Ishikawa (cell line): ENCODE results near the gene G0S2.

Experiments used
- CEBPB ChIP-seq: IDR thresholded peaks from 2 replicates; pipeline ENCODE4 v1.6.1; 2012
- CREB1 ChIP-seq: IDR thresholded peaks from 2 replicates; pipeline ENCODE4 v1.6.1; 2012; ENCODE audit warnings: low read depth
- EGR1 ChIP-seq: IDR thresholded peaks from 2 replicates; pipeline ENCODE4 v1.6.1; 2012
- EP300 ChIP-seq: IDR thresholded peaks from 2 replicates; pipeline ENCODE4 v1.6.1; 2012; ENCODE audit warnings: borderline replicate concordance
- FOXM1 ChIP-seq: IDR thresholded peaks from 2 replicates; pipeline ENCODE4 v1.6.1; 2012; ENCODE audit warnings: low read depth, borderline replicate concordance
- MAX ChIP-seq: IDR thresholded peaks from 2 replicates; pipeline ENCODE4 v1.6.1; 2012
- NFIC ChIP-seq: IDR thresholded peaks from 2 replicates; pipeline ENCODE4 v1.6.1; 2012
- RAD21 ChIP-seq: IDR thresholded peaks from 2 replicates; pipeline ENCODE4 v1.6.1; 2012; ENCODE audit warnings: low read depth
- REST ChIP-seq: IDR thresholded peaks from 2 replicates; pipeline ENCODE4 v1.6.1; 2012; ENCODE audit warnings: low read depth, mild to moderate bottlenecking
- TAF1 ChIP-seq: IDR thresholded peaks from 2 replicates; pipeline ENCODE4 v1.6.1; 2012; ENCODE audit warnings: low read depth, mild to moderate bottlenecking
- TCF12 ChIP-seq: IDR thresholded peaks from 2 replicates; pipeline ENCODE4 v1.6.1; 2012; ENCODE audit warnings: low read depth
- TEAD4 ChIP-seq: IDR thresholded peaks from 2 replicates; pipeline ENCODE4 v1.6.1; 2012
- USF1 ChIP-seq: IDR thresholded peaks from 2 replicates; pipeline ENCODE4 v1.6.1; 2012
- YY1 ChIP-seq: IDR thresholded peaks from 2 replicates; pipeline ENCODE4 v1.6.1; 2012; ENCODE audit warnings: low read depth
- ZBTB7A ChIP-seq: IDR thresholded peaks from 2 replicates; pipeline ENCODE4 v1.6.1; 2012; ENCODE audit warnings: low read depth

G0S2 gene

DNA sequence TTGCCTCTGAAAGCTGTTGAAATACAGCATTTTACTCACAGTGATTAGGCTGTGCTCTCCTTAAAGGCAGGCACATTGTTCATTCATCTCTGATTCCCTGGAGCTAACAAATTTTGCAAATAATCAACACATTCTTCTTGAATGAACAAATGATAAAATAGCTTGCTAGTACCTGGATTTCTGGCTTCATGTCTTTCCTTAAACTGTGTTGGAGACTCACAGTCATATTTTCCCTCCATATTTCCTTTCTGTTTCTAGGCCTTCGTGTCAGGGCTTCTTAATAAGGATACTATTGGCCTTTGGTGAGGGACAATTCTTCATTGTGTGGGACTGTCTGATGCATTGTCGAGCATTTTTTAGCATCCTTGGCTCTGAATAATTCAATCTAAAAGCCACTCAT is 39.1 kb downstream of the G0S2 start:
- no peak for TF ChIP-seq TEAD4
- TF ChIP-seq USF1: no peak
- TF ChIP-seq NFIC: no peak
- no peak for TF ChIP-seq CEBPB
- no peak for TF ChIP-seq TCF12
- no peak for TF ChIP-seq TAF1
- TF ChIP-seq FOXM1: no peak
- TF ChIP-seq CREB1: no peak

DNA sequence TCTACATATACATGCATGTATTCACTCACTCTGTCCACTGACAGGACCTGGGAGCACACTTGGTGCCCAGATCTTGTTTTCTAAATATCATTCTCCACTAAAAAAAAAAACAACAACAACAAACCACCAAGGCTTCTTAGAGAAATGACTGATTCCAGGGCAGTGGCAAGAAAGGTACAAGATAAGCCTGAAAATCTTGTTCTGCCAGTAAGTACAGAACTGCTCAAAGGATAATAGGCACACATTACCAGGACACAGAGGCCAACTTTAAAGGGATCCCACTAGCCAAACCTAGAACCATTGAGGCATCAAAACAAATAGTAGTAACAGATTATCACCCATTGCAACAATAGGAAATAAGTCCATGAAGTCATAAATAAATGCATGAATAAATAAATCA is 40.1 kb downstream of the G0S2 start:
- TF ChIP-seq YY1 (no peak), EP300 (no peak), MAX (no peak), EGR1 (no peak), USF1 (no peak)

GRCh38 chr1:209717818-209718217 is 42.6 kb downstream of the G0S2 start:
- TF ChIP-seq TAF1: no peak
- TF ChIP-seq FOXM1: no peak

GRCh38 chr1:209720326-209720725 is 45.1 kb downstream of the G0S2 start:
- no peak for TF ChIP-seq RAD21

DNA sequence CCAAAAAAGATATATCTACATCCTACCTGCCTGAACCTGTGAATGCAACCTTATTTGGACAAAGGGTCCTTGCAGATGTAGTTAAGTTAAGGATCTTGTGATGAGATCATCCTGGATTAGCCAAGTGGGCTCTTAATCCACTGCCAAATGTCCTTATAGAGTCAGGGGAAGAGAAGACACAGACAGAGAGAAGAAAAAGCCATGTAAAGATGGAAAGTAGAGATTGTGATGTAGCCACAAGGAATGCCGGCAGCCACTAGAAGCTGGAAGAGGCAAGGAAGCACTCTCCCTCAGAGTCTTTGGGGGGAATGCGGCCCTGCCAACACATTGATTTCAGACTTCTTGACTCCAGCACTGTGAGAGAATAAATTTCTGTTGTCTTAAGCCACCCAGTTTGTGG is 45.6 kb downstream of the G0S2 start:
- TF ChIP-seq CREB1 (no peak), TAF1 (no peak), EP300 (no peak), NFIC (no peak), YY1 (no peak), CEBPB (no peak), RAD21 (no peak), TCF12 (no peak), TEAD4 (no peak)

GRCh38 chr1:209721323-209721722 is 46.1 kb downstream of the G0S2 start:
- TF ChIP-seq TEAD4 (no peak), ZBTB7A (no peak), TAF1 (no peak), EGR1 (no peak), CREB1 (no peak), EP300 (no peak), TCF12 (no peak), CEBPB (no peak), YY1 (no peak), NFIC (no peak), RAD21 (no peak)

GRCh38 chr1:209723265-209723664 is 48.1 kb downstream of the G0S2 start:
- no peak for TF ChIP-seq EP300
- no peak for TF ChIP-seq USF1
- no peak for TF ChIP-seq TAF1
- no peak for TF ChIP-seq CEBPB
- no peak for TF ChIP-seq YY1
- TF ChIP-seq FOXM1: no peak

DNA sequence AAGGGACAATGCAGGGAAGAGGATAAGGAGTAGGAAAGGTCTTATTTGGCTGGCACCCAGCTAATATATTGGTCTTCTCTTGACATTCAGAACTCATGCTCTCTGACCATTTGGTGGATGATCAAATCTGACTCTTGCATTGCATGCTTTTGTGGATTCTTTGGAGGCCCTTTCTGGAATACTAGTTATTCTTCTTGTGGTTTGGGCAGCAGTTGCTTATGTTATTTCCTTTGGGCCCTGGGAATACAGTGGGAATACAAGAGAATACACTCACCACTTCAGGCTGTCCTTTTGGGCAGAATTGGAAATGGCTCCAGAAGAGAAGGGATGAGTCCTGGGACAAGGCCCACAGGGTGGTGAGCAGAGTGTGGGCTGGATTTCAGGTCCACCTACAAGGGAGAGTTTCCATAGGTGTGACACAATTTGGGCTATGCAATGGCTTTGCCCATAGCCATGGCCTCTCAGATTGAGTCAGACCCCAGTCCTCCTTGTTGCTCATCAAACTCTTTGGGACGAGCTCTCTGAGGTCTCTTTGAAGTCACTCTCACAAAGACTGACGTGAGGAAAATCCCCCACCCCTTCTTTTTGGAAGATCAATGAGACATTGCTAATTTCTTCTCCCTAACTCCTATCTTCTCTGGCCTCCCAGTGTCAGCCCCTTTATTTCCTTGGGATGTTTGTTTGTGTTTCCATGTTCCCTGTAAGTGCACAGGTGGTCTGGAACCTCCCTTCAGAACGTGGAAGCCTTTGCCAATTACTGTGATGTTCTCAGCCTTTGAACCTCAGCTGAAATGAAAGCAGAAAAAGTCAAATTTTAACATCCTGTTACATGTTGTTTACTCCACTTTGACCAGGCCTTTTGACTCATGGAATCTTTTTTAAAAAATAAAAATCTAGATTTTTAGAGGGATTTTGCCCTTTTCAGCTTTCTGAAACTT is 48.8 kb downstream of the G0S2 start:
- no peak for TF ChIP-seq USF1
- TF ChIP-seq CREB1: no peak
- TF ChIP-seq RAD21: no peak
- no peak for TF ChIP-seq EGR1
- no peak for TF ChIP-seq CEBPB
- TF ChIP-seq FOXM1: no peak
- TF ChIP-seq NFIC: no peak
- TF ChIP-seq TCF12: no peak
- TF ChIP-seq EP300: no peak
- no peak for TF ChIP-seq TAF1
- TF ChIP-seq YY1: no peak
- no peak for TF ChIP-seq ZBTB7A
- no peak for TF ChIP-seq REST
- TF ChIP-seq TEAD4: no peak
- TF ChIP-seq MAX: no peak
